ENCODE results near the gene TBCD. TPM values are rescaled to one million over a fixed set of nuclear protein-coding genes. Genes with fewer than 3 reads are reported as not detected.

Gene TBCD
- total RNA-seq, 2 donors from 2014 or later, result 64.0 to 123 TPM

- H3K27me3 ChIP-seq (replicated peaks; ENCODE audit: insufficient read depth), result no peaks in the 10 kb centered on the region
- intact Hi-C loops (cut with DNase I), result no loop called here
- 92% methylated on average over 12 of the region's 12 CpGs for WGBS
- TF ChIP-seq POLR2AphosphoS5 (IDR thresholded peaks at IDR 0.05) (no peak), CTCF (IDR thresholded peaks at IDR 0.05) (no peak), POLR2A (IDR thresholded peaks at IDR 0.05) (no peak)
- H3K9me3 ChIP-seq, result no peaks in the 10 kb centered on the region
- no peak for DNase-seq (ENCODE audit: low spot score)
- H3K4me1 ChIP-seq (replicated peaks), result no peaks in the 10 kb centered on the region
- H3K27ac ChIP-seq, result no peak overlapping the region
- no peaks in the 10 kb centered on the region for H3K36me3 ChIP-seq
- no peak overlapping the region for H3K4me3 ChIP-seq
Measured at GRCh38 chr17:82851381-82851780, 99.5 kb downstream of the TBCD start.

GRCh38 chr17:82854226-82854625 is 102.4 kb downstream of the TBCD start:
- no peaks in the 10 kb centered on the region for H3K36me3 ChIP-seq
- no peak for DNase-seq (ENCODE audit: low spot score)
- H3K27me3 ChIP-seq (replicated peaks; ENCODE audit: insufficient read depth), result no peaks in the 10 kb centered on the region
- TF ChIP-seq POLR2AphosphoS5 (IDR thresholded peaks at IDR 0.05) (no peak), CTCF (IDR thresholded peaks at IDR 0.05) (no peak), POLR2A (IDR thresholded peaks at IDR 0.05) (no peak)
- intact Hi-C loops (cut with DNase I), result no loop called here
- 95% methylated on average over 11 of the region's 11 CpGs for WGBS
- H3K4me3 ChIP-seq, result no peak overlapping the region
- no peak overlapping the region for H3K27ac ChIP-seq
- peaks cover 4% of the 10 kb centered on the region for H3K4me1 ChIP-seq (replicated peaks)
- no peaks in the 10 kb centered on the region for H3K9me3 ChIP-seq

GRCh38 chr17:82856361-82856760 is 104.5 kb downstream of the TBCD start:
- no peak for TF ChIP-seq CTCF (IDR thresholded peaks at IDR 0.05)
- TF ChIP-seq POLR2A (IDR thresholded peaks at IDR 0.05), result no peak
- TF ChIP-seq POLR2AphosphoS5 (IDR thresholded peaks at IDR 0.05), result no peak
- Histone ChIP-seq H3K4me3 (no peak overlapping the region), H3K9me3 (no peaks in the 10 kb centered on the region), H3K27ac (no peak overlapping the region), H3K36me3 (no peaks in the 10 kb centered on the region), H3K27me3 (replicated peaks; ENCODE audit: insufficient read depth) (no peaks in the 10 kb centered on the region), H3K4me1 (replicated peaks) (peaks cover 4% of the 10 kb centered on the region)
- intact Hi-C loops (cut with DNase I), result no loop called here
- 91% methylated on average over 15 of the region's 15 CpGs for WGBS
- DNase-seq (ENCODE audit: low spot score), result no peak

- Histone ChIP-seq H3K4me1 (replicated peaks) (peaks cover 4% of the 10 kb centered on the region), H3K9me3 (no peaks in the 10 kb centered on the region), H3K4me3 (peak overlapping the region in 1 of 2 donors; percentile 10), H3K27ac (peak overlapping the region; percentile 83 to 85), H3K36me3 (no peaks in the 10 kb centered on the region), H3K27me3 (replicated peaks; ENCODE audit: insufficient read depth) (no peaks in the 10 kb centered on the region)
- DNase-seq (ENCODE audit: low spot score), result peak; percentile 89
- WGBS, result 63% methylated on average over 28 of the region's 28 CpGs
- no peak for TF ChIP-seq POLR2A (IDR thresholded peaks at IDR 0.05)
- TF ChIP-seq POLR2AphosphoS5 (IDR thresholded peaks at IDR 0.05), result peak; percentile 88
- intact Hi-C loops (cut with DNase I), result no loop called here
Measured at GRCh38 chr17:82858376-82859126, 106.7 kb downstream of the TBCD start.

GRCh38 chr17:82859431-82860403 is 107.9 kb downstream of the TBCD start:
- Histone ChIP-seq H3K36me3 (no peaks in the 10 kb centered on the region), H3K27ac (peak overlapping the region; percentile 83 to 85), H3K27me3 (replicated peaks; ENCODE audit: insufficient read depth) (no peaks in the 10 kb centered on the region), H3K4me3 (no peak overlapping the region), H3K4me1 (replicated peaks) (peaks cover 4% of the 10 kb centered on the region), H3K9me3 (no peaks in the 10 kb centered on the region)
- DNase-seq (ENCODE audit: low spot score), result no peak
- TF ChIP-seq POLR2A (IDR thresholded peaks at IDR 0.05) (peak; percentile 9), POLR2AphosphoS5 (IDR thresholded peaks at IDR 0.05) (no peak)
- intact Hi-C loops (cut with DNase I), result no loop called here
- WGBS, result 60% methylated on average over 22 of the region's 23 CpGs
